ENCODE data around the gene EIF4G3.

GRCh38 chr1:21105807-21106206 is 70.9 kb downstream of the EIF4G3 start:
- TF ChIP-seq GLIS3 (CRISPR knock-in tag; IDR thresholded peaks at IDR 0.05) (no peak), ISL1 (CRISPR knock-in tag; IDR thresholded peaks at IDR 0.05) (no peak), ZFP30 (CRISPR knock-in tag; IDR thresholded peaks at IDR 0.05) (no peak), ZNF70 (CRISPR knock-in tag; IDR thresholded peaks at IDR 0.05) (no peak), ARNTL (CRISPR knock-in tag; IDR thresholded peaks at IDR 0.05; ENCODE audit: borderline replicate concordance, low read depth) (no peak), ZNF565 (CRISPR knock-in tag; conservative IDR thresholded peaks at IDR 0.05; ENCODE audit: low read depth) (no peak), ZFP3 (CRISPR knock-in tag; IDR thresholded peaks at IDR 0.05) (no peak), RARB (CRISPR knock-in tag; IDR thresholded peaks at IDR 0.05) (no peak)
- TF ChIP-seq, protein P1, sequence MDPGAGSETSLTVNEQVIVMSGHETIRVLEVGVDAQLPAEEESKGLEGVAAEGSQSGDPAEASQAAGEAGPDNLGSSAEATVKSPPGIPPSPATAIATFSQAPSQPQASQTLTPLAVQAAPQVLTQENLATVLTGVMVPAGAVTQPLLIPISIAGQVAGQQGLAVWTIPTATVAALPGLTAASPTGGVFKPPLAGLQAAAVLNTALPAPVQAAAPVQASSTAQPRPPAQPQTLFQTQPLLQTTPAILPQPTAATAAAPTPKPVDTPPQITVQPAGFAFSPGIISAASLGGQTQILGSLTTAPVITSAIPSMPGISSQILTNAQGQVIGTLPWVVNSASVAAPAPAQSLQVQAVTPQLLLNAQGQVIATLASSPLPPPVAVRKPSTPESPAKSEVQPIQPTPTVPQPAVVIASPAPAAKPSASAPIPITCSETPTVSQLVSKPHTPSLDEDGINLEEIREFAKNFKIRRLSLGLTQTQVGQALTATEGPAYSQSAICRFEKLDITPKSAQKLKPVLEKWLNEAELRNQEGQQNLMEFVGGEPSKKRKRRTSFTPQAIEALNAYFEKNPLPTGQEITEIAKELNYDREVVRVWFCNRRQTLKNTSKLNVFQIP (CRISPR knock-in tag; IDR thresholded peaks at IDR 0.05; ENCODE audit: borderline replicate concordance, low read depth), result no peak
- TF ChIP-seq, protein P2, sequence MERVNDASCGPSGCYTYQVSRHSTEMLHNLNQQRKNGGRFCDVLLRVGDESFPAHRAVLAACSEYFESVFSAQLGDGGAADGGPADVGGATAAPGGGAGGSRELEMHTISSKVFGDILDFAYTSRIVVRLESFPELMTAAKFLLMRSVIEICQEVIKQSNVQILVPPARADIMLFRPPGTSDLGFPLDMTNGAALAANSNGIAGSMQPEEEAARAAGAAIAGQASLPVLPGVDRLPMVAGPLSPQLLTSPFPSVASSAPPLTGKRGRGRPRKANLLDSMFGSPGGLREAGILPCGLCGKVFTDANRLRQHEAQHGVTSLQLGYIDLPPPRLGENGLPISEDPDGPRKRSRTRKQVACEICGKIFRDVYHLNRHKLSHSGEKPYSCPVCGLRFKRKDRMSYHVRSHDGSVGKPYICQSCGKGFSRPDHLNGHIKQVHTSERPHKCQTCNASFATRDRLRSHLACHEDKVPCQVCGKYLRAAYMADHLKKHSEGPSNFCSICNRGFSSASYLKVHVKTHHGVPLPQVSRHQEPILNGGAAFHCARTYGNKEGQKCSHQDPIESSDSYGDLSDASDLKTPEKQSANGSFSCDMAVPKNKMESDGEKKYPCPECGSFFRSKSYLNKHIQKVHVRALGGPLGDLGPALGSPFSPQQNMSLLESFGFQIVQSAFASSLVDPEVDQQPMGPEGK (CRISPR knock-in tag; IDR thresholded peaks at IDR 0.05; ENCODE audit: borderline replicate concordance), result no peak
